HepG2 (cell line): ENCODE results near the gene NFYC. TPM values are rescaled to one million over a fixed set of nuclear protein-coding genes. Genes with fewer than 3 reads are reported as not detected.

Experiments used
- CREM ChIP-seq, 2 experiments: sonication (generic) in 1 of 2; formaldehyde crosslinking in 1 of 2; IDR thresholded peaks; 2 replicates each; pipeline versions ENCODE4 v1.4.0 to v1.6.1; 2016 to 2020; ENCODE audit warnings: antibody characterized with exemption in 1 of 2, mild to moderate bottlenecking in 1 of 2, missing genetic modification reagents in 1 of 2
- FOSL2 ChIP-seq: sonication (generic); formaldehyde crosslinking; IDR thresholded peaks from 2 replicates; pipeline ENCODE4 v1.4.0; 2020; ENCODE audit warnings: missing genetic modification reagents
- GMEB1 ChIP-seq: sonication (generic); formaldehyde crosslinking; IDR thresholded peaks from 2 replicates; pipeline ENCODE4 v1.5.1; 2020; ENCODE audit warnings: missing genetic modification reagents, mild to moderate bottlenecking, borderline replicate concordance
- HNRNPH1 ChIP-seq: fragments of 200-400 bp; formaldehyde crosslinking; optimal IDR thresholded peaks from 2 replicates; pipeline ENCODE3; 2017; ENCODE audit warnings: mild to moderate bottlenecking, low read depth, low read length
- HOXD1 ChIP-seq: sonication (generic); formaldehyde crosslinking; IDR thresholded peaks from 2 replicates; pipeline ENCODE4 v1.5.0; 2020; ENCODE audit warnings: missing genetic modification reagents
- IKZF4 ChIP-seq: sonication (generic); formaldehyde crosslinking; IDR thresholded peaks from 2 replicates; pipeline ENCODE4 v1.5.1; 2020; ENCODE audit warnings: borderline replicate concordance, mild to moderate bottlenecking, low read depth, missing genetic modification reagents; ENCODE audit errors: not compliant biosample characterization
- KLF6 ChIP-seq: IDR thresholded peaks from 2 replicates; pipeline ENCODE4 v1.8.0; 2016; ENCODE audit warnings: missing biosample characterization, missing genetic modification reagents
- MAF1 ChIP-seq: sonication (generic); formaldehyde crosslinking; IDR thresholded peaks from 2 replicates; pipeline ENCODE4 v1.5.0; 2020; ENCODE audit warnings: missing genetic modification reagents, borderline replicate concordance
- MATR3 ChIP-seq: sonication (generic); formaldehyde crosslinking; IDR thresholded peaks from 2 replicates; pipeline ENCODE4 v1.4.0; 2020; ENCODE audit warnings: missing genetic modification reagents
- MBNL3 ChIP-seq: fragments of 250-450 bp; sonication (Bioruptor Pico); conservative IDR thresholded peaks from 2 replicates; pipeline ENCODE4 v1.8.0; 2022; ENCODE audit warnings: mild to moderate bottlenecking, inconsistent platforms
- PCBP2 ChIP-seq: fragments of 200-400 bp; formaldehyde crosslinking; optimal IDR thresholded peaks from 2 replicates; pipeline ENCODE3; 2018; ENCODE audit warnings: low read length, low read depth; ENCODE audit not compliant: poor library complexity, severe bottlenecking
- PHF21A ChIP-seq: sonication (generic); formaldehyde crosslinking; IDR thresholded peaks from 2 replicates; pipeline ENCODE4 v1.5.0; 2020; ENCODE audit warnings: mild to moderate bottlenecking, missing genetic modification reagents
- RBFOX2 ChIP-seq: fragments of 200-400 bp; formaldehyde crosslinking; IDR thresholded peaks from 2 replicates; pipeline ENCODE4 v1.6.1; 2017; ENCODE audit warnings: low read depth, mild to moderate bottlenecking, low read length
- SAFB2 ChIP-seq: sonication (generic); formaldehyde crosslinking; IDR thresholded peaks from 2 replicates; pipeline ENCODE4 v1.5.1; 2020; ENCODE audit warnings: missing genetic modification reagents, low read depth, mild to moderate bottlenecking, borderline replicate concordance
- SIX1 ChIP-seq: sonication (generic); formaldehyde crosslinking; IDR thresholded peaks from 2 replicates; pipeline ENCODE4 v1.4.0; 2020; ENCODE audit warnings: missing genetic modification reagents, borderline replicate concordance
- ZBTB44 ChIP-seq: sonication (generic); formaldehyde crosslinking; IDR thresholded peaks from 2 replicates; pipeline ENCODE4 v1.4.0; 2020; ENCODE audit warnings: missing genetic modification reagents
- ZMYM4 ChIP-seq: sonication (generic); formaldehyde crosslinking; IDR thresholded peaks from 2 replicates; pipeline ENCODE4 v1.8.1; 2023; ENCODE audit warnings: mild to moderate bottlenecking, missing genetic modification reagents
- ZNF18 ChIP-seq: sonication (generic); formaldehyde crosslinking; IDR thresholded peaks from 2 replicates; pipeline ENCODE4 v1.8.0; 2022; ENCODE audit warnings: mild to moderate bottlenecking, missing genetic modification reagents; ENCODE audit not compliant: insufficient replicate concordance
- ZNF263 ChIP-seq: sonication (generic); formaldehyde crosslinking; IDR thresholded peaks from 2 replicates; pipeline ENCODE4 v1.4.0; 2020; ENCODE audit warnings: missing genetic modification reagents
- ZNF33A ChIP-seq: sonication (generic); formaldehyde crosslinking; IDR thresholded peaks from 2 replicates; pipeline ENCODE4 v1.5.1; 2020; ENCODE audit warnings: missing genetic modification reagents, mild to moderate bottlenecking, moderate library complexity, borderline replicate concordance
- ZNF564 ChIP-seq: sonication (generic); formaldehyde crosslinking; IDR thresholded peaks from 2 replicates; pipeline ENCODE4 v1.8.1; 2023; ENCODE audit warnings: mild to moderate bottlenecking, missing genetic modification reagents
- ZNF577 ChIP-seq: sonication (generic); formaldehyde crosslinking; IDR thresholded peaks from 2 replicates; pipeline ENCODE4 v1.4.0; 2020; ENCODE audit warnings: mild to moderate bottlenecking, low read depth, missing genetic modification reagents, borderline replicate concordance
- ZSCAN25 ChIP-seq: sonication (generic); formaldehyde crosslinking; IDR thresholded peaks from 2 replicates; pipeline ENCODE4 v1.8.0; 2022; ENCODE audit warnings: mild to moderate bottlenecking, missing genetic modification reagents
- polyA plus RNA-seq, 8 experiments: library from polyadenylated mRNA; depleted of rRNA in 3 of 8; stranded (reverse) in 7 of 8; unstranded in 1 of 8; fragments of >200 nt; fragmentation: Illumina TruSeq in 4 of 8; extraction: Trizol in 4 of 8; gene quantifications; 2 replicates each; pipeline versions ENCODE4 v1.2.1 to v1.2.3, GENCODE V29; 2011 to 2016; ENCODE audit warnings: low read depth in 4 of 8, missing spikeins in 1 of 8, mixed read lengths in 1 of 8; ENCODE audit not compliant: insufficient read depth in 1 of 8
- total RNA-seq, 5 experiments: library from RNA; depleted of rRNA; stranded (reverse); fragments of >200 nt; fragmentation: Illumina TruSeq; extraction: Trizol; gene quantifications; 2 replicates each; pipeline ENCODE4 v1.2.3, GENCODE V29; 2016; ENCODE audit warnings: low read depth in 1 of 5

NFYC gene
- total and polyA plus RNA-seq, 2 of the 13 experiments (the other 11 are each of a cell fraction or from before 2014, with no cell fraction given), result 33.9 to 73.7 TPM

- TF ChIP-seq PCBP2, result no peak
- no peak for TF ChIP-seq MBNL3
- TF ChIP-seq CREM (IDR thresholded peaks at IDR 0.05), result peak; percentile 84
- no peak for TF ChIP-seq CREM (CRISPR knock-in tag; IDR thresholded peaks at IDR 0.05)
- TF ChIP-seq SIX1 (CRISPR knock-in tag), result peak; percentile 45; the same call in 1 of the 2 replicates
- TF ChIP-seq HNRNPH1, result no peak
- no peak for TF ChIP-seq ZNF18 (CRISPR knock-in tag)
- no peak for TF ChIP-seq HOXD1 (CRISPR knock-in tag)
- TF ChIP-seq MAF1 (CRISPR knock-in tag), result no peak
- TF ChIP-seq KLF6 (CRISPR knock-in tag), result no peak; the same call in 1 of the 2 replicates
- TF ChIP-seq ZMYM4 (CRISPR knock-in tag), result peak; percentile 91
- TF ChIP-seq MATR3 (CRISPR knock-in tag), result no peak
- TF ChIP-seq FOSL2 (CRISPR knock-in tag), result no peak
- TF ChIP-seq ZNF564 (CRISPR knock-in tag), result no peak
- TF ChIP-seq SAFB2, result no peak
- no peak for TF ChIP-seq ZNF33A
- TF ChIP-seq RBFOX2, result peak; percentile 72
- TF ChIP-seq GMEB1 (CRISPR knock-in tag), result no peak
- no peak for TF ChIP-seq ZSCAN25 (CRISPR knock-in tag)
- TF ChIP-seq IKZF4 (CRISPR knock-in tag), result no peak
- no peak for TF ChIP-seq ZNF577
- no peak for TF ChIP-seq ZBTB44 (CRISPR knock-in tag)
- no peak for TF ChIP-seq ZNF263 (CRISPR knock-in tag)
- TF ChIP-seq PHF21A, result 0 out of 2 replicates have a peak, but pooled peaks have one; percentile 47
Measured at GRCh38 chr1:40709100-40709801, 17.7 kb downstream of the NFYC start (continued).
